ENCODE measurements around the gene NMU.
A peak's percentile ranks its signal among the peaks of the same experiment; 100 is the strongest.
"Not testable (repeated sequence)": the region's sequence is repeated elsewhere in the genome, so short reads cannot be mapped to it uniquely, and the experiment has no call there.

NMU gene, protein sequence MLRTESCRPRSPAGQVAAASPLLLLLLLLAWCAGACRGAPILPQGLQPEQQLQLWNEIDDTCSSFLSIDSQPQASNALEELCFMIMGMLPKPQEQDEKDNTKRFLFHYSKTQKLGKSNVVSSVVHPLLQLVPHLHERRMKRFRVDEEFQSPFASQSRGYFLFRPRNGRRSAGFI

DNA sequence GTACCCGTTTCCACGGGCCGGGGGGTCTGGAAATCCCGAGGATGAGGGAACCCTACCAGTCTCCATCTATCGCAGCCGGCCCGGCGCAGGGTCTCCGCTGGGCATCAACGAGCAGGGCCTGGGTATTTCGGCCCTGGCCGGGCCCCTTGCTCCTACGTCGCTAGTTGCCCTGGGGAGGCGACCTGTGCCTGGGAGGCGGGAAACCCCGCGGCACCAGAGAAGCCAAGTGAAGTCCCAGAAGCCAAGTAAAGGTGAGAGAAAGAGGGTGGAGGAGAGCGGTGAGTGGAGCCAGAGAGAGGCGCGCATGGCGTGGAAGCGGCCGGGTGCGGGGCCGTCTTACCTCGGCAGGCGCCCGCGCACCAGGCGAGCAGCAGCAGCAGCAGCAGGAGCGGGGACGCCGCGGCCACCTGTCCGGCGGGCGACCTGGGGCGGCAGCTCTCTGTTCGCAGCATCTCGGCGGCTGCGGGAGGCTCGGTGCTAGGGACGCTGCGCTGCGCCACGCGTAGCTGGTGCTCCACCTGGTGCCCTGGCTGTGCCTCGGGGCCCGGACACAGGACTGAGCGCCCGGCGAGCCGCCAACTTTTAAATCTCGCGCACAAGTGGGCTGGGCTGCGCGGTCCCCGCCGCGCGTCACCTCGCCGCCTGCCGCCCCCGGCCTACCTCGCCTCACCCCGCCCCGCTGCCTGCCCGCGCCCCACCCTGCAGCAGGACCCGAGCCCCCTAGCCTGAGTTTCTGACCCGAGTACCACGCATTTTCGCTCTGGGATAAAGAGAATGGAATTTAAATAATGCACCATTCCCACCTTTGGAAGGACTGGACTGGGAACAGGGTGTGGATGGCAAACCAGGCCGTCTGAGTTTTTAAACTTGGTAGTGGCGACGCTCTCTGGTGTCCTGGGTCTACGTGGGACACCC is at the start of gene NMU:
Gene NMU, minus strand, starts transcription at position 558 of the 915 bp plus-strand sequence. Its CDS starts 106 bp downstream, at position 452.
- DNase-seq (ENCODE audit: low spot score), result peak; percentile 73

DNA sequence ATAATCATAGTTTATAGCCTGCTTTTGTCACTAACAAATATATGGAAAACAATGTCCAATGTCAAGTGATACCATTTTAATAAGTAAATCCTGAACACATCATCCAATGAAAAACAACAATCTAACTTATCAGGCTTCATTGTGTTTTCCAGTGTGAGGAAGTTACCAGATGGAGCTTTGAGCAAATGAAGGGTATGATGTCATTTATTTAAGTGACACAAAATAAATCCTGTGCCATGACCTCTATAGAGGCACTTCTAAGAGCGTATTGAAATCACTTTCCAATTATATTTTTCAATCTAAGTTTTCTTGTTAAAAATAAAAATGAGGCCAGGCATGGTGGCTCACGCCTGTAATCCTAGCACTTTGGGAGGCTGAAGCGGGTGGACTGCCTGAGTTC is 48.2 kb upstream of the NMU start:
- DNase-seq (ENCODE audit: low spot score), result no peak

- not testable (repeated sequence) for DNase-seq (ENCODE audit: low spot score)
Observed at GRCh38 chr4:55682797-55683196, 46.7 kb upstream of the NMU start.

- no peak for DNase-seq (ENCODE audit: low spot score)
Observed at GRCh38 chr4:55682295-55682694, 46.2 kb upstream of the NMU start.

DNA sequence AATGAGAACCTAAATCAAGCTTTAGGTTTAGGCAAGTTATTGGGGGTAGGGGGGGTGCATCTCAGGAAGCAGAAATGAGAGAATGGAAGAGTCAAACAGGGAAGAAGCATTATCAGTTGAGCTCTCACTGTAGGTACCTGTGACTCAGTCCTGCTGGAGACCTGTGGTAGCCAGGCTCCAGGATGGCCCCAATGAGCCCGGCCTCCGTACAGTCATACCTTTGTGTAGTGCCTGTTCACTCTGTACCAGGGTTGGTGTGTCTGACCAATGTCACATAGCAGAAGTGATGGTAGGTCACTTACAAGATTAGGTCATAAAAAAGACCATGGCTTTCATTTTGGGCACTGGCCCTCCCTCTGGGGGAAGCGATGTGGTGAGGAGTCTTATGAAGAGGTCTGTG is 45.3 kb upstream of the NMU start:
- DNase-seq (ENCODE audit: low spot score), result no peak

- DNase-seq (ENCODE audit: low spot score), result no peak
Observed at GRCh38 chr4:55675196-55675793, 39.2 kb upstream of the NMU start.

- DNase-seq (ENCODE audit: low spot score), result no peak
Observed at GRCh38 chr4:55673424-55673823, 37.3 kb upstream of the NMU start.

- no peak for DNase-seq (ENCODE audit: low spot score)
Observed at GRCh38 chr4:55671667-55672066, 35.6 kb upstream of the NMU start.

- no peak for DNase-seq (ENCODE audit: low spot score)
Observed at GRCh38 chr4:55670695-55671094, 34.6 kb upstream of the NMU start.

DNA sequence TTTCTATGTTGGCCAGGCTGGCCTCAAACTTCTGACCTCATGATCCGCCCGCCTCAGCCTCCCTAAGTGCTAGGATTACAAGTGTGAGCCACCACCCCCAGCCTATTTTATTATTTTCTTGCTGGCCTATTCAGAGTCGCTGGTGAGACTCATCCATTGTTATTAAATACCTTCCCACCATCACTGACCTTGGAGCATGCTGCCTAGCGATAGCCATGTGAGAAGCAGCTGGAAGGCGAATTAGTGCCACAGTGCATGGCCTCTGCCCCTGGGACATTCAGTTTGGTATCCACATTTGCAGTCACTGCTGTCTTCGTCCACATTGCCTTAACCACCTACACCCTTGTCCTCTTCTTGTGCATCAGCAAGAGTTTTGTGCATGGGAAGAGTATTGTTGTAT is 32.4 kb upstream of the NMU start:
- DNase-seq (ENCODE audit: low spot score), result no peak

DNA sequence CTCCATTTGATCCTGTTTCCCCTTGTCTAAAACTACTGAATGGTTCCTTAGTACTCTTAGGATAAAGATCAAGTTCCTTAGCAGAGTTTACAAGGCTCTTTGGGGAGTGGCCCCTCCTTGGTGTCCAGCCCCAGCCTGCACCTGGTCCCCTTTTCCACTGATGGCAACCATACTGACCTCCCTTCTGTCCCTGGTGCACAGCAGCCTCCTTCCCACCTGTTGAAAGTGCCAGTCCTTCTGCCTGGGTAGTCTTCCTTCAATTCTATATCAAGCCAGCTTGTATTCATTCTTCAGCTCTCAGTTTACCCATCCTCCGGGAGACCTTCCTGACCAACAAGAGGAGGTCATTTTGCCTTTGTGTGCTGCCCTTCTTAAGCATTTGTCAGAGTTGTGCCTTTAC is 30.4 kb upstream of the NMU start:
- DNase-seq (ENCODE audit: low spot score), result no peak

GRCh38 chr4:55663145-55663544 is 27.0 kb upstream of the NMU start:
- no peak for DNase-seq (ENCODE audit: low spot score)

DNA sequence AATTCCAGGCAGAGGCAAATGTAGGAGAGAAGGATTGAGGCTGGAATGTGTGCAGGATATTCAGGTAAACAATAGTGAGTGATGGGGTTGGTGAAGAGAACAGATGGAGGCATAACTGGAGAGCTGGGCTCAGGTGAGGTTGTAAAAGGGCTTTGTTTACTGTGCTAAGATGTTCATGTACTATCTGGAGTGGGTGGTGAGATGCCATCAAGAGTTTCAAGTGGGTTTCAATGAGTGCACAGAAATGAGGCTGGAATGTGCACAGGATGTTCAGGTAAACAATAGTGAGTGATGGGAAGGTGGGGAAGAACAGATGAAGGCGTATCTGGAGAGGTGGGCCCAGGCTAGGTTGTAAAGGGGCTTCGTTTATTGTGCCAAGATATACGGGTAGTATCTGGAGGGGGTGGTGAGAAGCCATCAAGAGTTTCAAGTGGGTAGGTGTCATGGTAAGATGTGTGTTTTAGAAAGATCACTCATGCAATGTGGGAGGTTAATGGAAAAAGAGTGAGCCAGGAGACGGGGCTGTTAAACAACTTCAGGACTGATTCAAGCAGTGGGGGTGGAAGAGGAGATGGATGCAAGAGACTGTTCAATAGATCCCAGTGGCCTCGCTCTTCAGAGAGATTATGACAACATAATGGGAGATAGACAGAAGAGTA is 25.4 kb upstream of the NMU start:
- no peak for DNase-seq (ENCODE audit: low spot score)

DNA sequence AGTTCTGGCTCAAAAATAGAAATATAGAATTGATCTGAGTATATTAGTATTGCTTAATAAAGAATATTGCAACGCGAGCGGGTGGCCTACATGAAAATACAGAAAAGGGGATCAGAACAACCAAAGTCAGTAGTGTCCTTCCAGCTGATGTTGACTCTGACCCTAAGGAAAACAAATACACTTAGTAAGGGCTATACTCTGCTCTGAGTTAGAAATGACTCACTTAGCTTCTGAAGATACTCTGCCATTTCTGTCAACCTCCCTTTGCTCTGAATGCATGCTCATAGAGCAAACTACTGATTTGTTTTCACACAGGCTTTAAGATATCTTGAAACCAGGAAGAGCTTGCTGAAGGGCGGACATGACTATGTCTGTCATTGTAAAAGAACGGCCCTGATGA is 22.6 kb upstream of the NMU start:
- DNase-seq (ENCODE audit: low spot score), result no peak

DNA sequence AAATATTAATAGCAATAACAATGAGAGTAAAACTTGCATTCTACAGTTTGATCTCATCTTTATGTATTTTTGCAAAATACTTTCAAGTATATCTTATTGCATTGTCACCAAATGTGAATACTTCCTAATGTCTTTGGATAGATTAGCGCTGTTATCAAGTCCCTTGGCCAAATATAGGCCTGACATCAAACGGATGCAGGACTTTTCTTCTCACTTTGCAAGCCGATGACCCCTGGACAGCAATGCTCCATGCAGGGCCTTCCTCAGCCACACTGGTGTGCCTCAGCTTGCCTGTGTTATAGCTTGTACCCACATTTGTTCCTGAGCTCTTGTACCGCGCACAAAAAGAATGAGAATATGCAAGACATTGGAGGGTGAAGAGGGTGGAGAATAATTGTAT is 18.0 kb upstream of the NMU start:
- no peak for DNase-seq (ENCODE audit: low spot score)

DNA sequence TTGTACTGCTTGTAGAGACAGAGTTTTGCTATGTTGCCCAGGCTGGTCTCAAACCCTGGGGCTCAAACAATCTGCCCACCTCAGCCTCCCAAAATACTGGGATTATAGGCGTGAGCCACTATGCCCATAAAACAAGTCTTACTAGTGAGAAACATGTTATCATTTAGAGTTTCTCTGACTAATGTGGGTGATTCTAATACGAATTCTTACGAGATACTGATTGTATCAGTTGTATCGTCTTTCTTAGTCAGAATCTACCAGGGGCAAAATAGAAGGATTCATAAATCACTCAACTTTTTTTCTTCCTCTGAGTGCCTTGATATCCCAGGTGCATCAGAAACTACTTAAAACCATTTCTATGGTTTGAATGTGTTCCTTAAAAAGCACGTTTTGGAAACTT is 14.4 kb upstream of the NMU start:
- DNase-seq (ENCODE audit: low spot score), result no peak

DNA sequence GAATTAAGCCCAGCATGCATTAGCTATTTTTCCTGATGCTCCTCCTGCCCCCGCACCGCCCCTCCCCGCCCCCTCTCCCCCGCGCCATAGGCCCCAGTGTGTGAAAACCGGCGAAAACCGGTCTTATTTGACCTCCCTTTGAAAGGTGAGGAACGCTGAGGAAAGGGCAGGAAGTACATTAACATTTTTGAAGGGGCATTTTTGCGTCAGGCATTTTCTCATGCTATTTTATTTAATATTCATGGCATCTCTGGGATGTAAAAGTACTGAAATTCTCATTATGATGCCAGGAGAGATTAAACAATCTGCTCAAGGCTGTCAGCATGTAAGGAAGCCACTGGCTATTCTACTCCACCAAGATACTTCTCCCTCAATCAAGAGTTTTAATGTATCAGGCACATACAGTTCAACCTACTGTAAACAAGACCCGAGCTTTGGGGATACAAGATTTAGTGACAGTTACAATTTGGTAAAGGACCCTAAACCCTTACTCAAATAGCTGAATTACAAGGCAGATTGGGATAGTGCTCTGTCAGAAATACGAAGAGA is 1.2 kb upstream of the NMU start:
- peak; percentile 55 for DNase-seq (ENCODE audit: low spot score)

- DNase-seq (ENCODE audit: low spot score), result no peak
Observed at GRCh38 chr4:55636656-55636999, 530 bp upstream of the NMU start.

DNA sequence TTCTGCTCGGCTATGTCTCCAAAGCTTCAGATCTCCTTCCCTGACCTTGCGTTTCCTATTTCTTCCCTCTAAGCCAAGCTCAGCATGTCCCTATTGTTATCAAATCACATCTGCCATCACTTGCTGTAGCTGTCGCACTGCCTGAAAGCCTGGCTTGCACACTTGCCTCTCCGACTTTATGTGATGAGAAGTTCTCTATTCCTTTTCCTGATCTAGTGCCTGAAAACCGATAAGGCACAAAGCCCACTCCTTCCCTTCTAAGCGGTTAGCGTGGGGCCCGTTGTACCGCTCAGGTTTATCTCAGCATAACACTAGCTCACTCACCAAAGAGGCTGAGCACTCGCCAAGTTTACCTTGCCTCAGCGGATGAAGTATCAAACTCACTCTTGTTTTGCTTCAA is 816 bp downstream of the NMU start:
- DNase-seq (ENCODE audit: low spot score), result no peak

- DNase-seq (ENCODE audit: low spot score), result no peak
Observed at GRCh38 chr4:55634417-55635128, 1.5 kb downstream of the NMU start.

GRCh38 chr4:55633903-55634302 is 2.2 kb downstream of the NMU start:
- DNase-seq (ENCODE audit: low spot score), result no peak

- DNase-seq (ENCODE audit: low spot score), result no peak
Observed at GRCh38 chr4:55625835-55626234, 10.3 kb downstream of the NMU start.
